RWPE1 (cell line): Measurements from ENCODE around the gene MED15.

Source experiments
- CTCF ChIA-PET: fragments of 350-600 bp; sonication (Branson Sonifier 250); formaldehyde crosslinking; extraction: SDS; loops from one replicate; lab custom pipeline; 2021; lab: Yijun Ruan, JAX
- POLR2A ChIA-PET: fragments of 400-600 bp; formaldehyde crosslinking; extraction: SDS; loops from one replicate; lab custom pipeline; 2020; ENCODE audit warnings: antibody characterized with exemption; ENCODE audit not compliant: low non-redundant PET; lab: Yijun Ruan, JAX
- DNase-seq: peaks from one replicate; pipeline ENCODE4 v3.0.0; 2012; ENCODE audit warnings: low spot score
- H3K27ac ChIP-seq: fragments of 450-650 bp; 2 replicates; pipeline ENCODE4 v1.5.1; 2017
- CTCF ChIP-seq: fragments of 450-650 bp; conservative IDR thresholded peaks from 2 replicates; pipeline ENCODE4 v1.5.1; 2017; ENCODE audit warnings: low read depth, mild to moderate bottlenecking

The MED15 gene

GRCh38 chr22:20595461-20595860 lies 88.1 kb downstream of the MED15 start:
- TF ChIP-seq CTCF = no peak
- ChIA-PET CTCF (no interaction called here), POLR2A (no interaction called here)
- H3K27ac ChIP-seq = no peak overlapping the region
- no peak for DNase-seq

DNA sequence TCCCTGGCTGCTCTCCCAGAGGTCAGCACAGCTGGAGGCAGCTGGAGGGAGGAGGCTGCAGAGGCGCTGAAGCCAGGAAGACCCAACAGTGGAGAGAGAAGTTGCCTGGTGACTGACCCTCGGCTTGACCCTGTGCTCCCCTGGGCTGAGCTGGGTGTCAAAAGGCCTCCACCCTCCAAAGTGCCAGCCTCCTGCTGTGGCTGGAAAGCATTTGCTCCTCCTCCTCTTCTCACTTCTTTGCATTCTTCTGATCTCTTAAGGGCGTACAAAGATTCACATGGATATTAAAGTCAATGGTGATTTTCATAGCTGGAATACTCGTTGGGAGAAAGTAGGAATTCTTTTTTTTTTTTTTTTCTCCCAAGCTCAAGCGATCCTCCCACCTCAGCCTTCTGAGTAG lies 91.7 kb downstream of the MED15 start:
- POLR2A ChIA-PET = no interaction called here
- CTCF ChIA-PET = no interaction called here
- H3K27ac ChIP-seq = no peak overlapping the region
- TF ChIP-seq CTCF = no peak
- DNase-seq = no peak

GRCh38 chr22:20600137-20600673 lies 92.8 kb downstream of the MED15 start:
- no peak for TF ChIP-seq CTCF
- H3K27ac ChIP-seq = no peak overlapping the region
- CTCF ChIA-PET = no interaction called here
- DNase-seq = no peak
- POLR2A ChIA-PET = no interaction called here

GRCh38 chr22:20601308-20601707 lies 93.9 kb downstream of the MED15 start:
- TF ChIP-seq CTCF = no peak
- no peak overlapping the region for H3K27ac ChIP-seq
- ChIA-PET CTCF (no interaction called here), POLR2A (no interaction called here)
- DNase-seq = no peak

DNA sequence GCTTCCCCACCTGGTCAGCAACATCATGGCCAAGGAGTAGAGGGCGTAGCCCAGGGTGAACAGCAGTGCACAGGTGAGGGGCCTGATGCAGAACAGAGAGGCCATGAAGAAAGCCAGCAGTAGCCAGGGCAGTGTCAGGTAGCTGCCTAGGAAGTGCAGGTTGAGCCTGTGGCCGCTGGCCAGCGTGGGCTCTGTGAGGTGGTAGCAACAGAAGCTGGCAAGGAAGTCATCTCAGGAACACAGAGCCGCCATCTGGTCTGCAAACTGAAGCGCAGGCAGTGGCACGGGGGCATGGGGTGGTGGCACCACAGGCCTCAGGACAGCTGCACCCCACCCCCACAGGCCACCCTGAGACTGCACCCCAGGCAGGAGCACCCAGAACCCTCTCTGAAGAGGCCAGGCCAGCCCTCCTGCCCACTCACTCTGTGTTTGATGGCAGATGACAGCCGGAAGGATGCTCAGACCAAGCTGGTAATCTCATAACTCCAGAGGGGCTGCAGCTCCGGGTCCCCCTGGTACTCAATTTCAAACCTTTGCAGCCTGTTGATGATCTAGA lies 95.3 kb downstream of the MED15 start:
- DNase-seq = no peak
- POLR2A ChIA-PET = no interaction called here
- CTCF ChIA-PET = no interaction called here
- no peak overlapping the region for H3K27ac ChIP-seq
- no peak for TF ChIP-seq CTCF

DNA sequence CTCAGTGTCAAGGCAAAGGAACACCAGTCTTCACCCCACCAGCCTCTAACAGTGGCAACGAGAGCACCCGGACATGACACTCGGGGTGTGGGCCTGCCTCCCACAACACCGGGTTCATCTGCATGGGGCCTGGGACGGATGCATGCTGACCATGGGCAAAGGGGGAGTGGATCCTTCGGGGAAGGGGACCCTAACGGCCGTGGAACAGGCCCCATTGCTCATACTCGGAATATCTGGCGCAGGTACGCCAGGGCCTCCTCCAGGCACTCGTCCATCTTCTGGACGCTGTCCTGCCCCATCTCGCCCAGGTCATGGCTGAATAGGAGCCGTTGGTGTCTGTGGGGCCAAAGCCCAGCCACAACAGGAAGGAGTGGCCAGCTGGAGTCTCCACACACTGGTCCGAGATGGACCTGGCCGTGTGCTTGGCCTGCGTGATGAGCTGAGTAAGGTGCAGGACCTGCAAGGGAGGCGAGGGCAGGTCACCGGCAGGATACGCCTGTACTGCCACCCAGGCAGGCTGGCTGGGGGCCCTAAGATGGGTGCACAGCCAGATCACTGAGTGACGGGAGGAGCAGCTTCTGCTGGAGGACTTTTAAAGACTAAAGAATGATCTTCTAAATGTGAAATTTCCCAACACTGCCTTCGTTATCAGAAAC lies 96.8 kb downstream of the MED15 start:
- H3K27ac ChIP-seq = no peak overlapping the region
- no peak for TF ChIP-seq CTCF
- ChIA-PET POLR2A (no interaction called here), CTCF (no interaction called here)
- no peak for DNase-seq
